Caki2 (cell line): ENCODE measurements around the gene GRM1. TPM values are rescaled to one million over a fixed set of nuclear protein-coding genes. Genes with fewer than 3 reads are reported as not detected.

Experiments
- DNase-seq: peaks from one replicate; pipeline ENCODE4 v3.0.0-alpha.2; 2015; ENCODE audit warnings: low read depth
- in situ Hi-C: cut with HindIII; loops from 2 replicates; pipeline ENCODE4 v1.10.0; 2016; ENCODE audit warnings: low sequenced_read_pairs, low pct_unique_long_range_greater_than_20kb, mixed read lengths
- total RNA-seq: library from RNA; depleted of rRNA; stranded (reverse); fragments of >200 nt; shearing (Covaris generic); gene quantifications from 2 replicates; pipeline ENCODE4 v1.2.3, GENCODE V29; 2014; ENCODE audit warnings: low replicate concordance; rRNA removed

The GRM1 gene
- total RNA-seq, 1 experiment from 2014 or later: 0.41 TPM

GRCh38 chr6:146456886-146457285 is 428.0 kb downstream of the GRM1 start:
- DNase-seq: no peak
- in situ Hi-C loops: no loop called here

GRCh38 chr6:146460941-146461340 is 432.1 kb downstream of the GRM1 start:
- in situ Hi-C loops: no loop called here
- no peak for DNase-seq

- in situ Hi-C loops: no loop called here
Observed at GRCh38 chr6:146470091-146470770, 441.4 kb downstream of the GRM1 start.

GRCh38 chr6:146472918-146473317 is 444.1 kb downstream of the GRM1 start:
- no peak for DNase-seq
- in situ Hi-C loops: no loop called here

More at GRCh38 chr6:146470091-146470770, 441.4 kb downstream of the GRM1 start:
- DNase-seq: no peak

GRCh38 chr6:146481527-146481926 is 452.7 kb downstream of the GRM1 start:
- in situ Hi-C loops: no loop called here
- no peak for DNase-seq

GRCh38 chr6:146484411-146484810 is 455.5 kb downstream of the GRM1 start:
- in situ Hi-C loops: no loop called here
- no peak for DNase-seq

Other genes starting within 250 kb of the GRM1 start
- gene FBXO30, start 214.3 kb upstream of the GRM1 start, total RNA-seq: 4.0 and 5.0 TPM in 2 replicates
- gene SHPRH, start 64.7 kb upstream of the GRM1 start, total RNA-seq: 6.0 and 15.6 TPM in 2 replicates